HEK293 (cell line): ENCODE data around the gene RYR2.

Experiments used
- CTCF ChIA-PET: fragments of 350-600 bp; formaldehyde crosslinking; extraction: SDS; loops from one replicate; lab custom pipeline; 2021; ENCODE audit warnings: antibody characterized with exemption; lab: Yijun Ruan, JAX
- POLR2A ChIA-PET: fragments of 300-600 bp; formaldehyde crosslinking; extraction: SDS; loops from one replicate; lab custom pipeline; 2020; ENCODE audit warnings: antibody characterized with exemption, inconsistent platforms; lab: Yijun Ruan, JAX
- H3K27ac ChIP-seq: fragments of 200-500 bp; sonication (Bioruptor generic); 2 replicates; pipeline ENCODE4 v1.5.1; 2014; ENCODE audit warnings: low read depth, low read length, control low read depth, inconsistent platforms; ENCODE audit errors: extremely low read depth
- H3K36me3 ChIP-seq, 2 experiments: fragments of 200-500 bp in 1 of 2; sonication (Bioruptor generic) in 1 of 2; 1 replicate in 1 of 2; 2 replicates in 1 of 2; pipeline ENCODE4 v1.5.1; 2014 to 2017; ENCODE audit warnings: inconsistent platforms in 2 of 2, low read length in 2 of 2; ENCODE audit not compliant: control insufficient read depth in 2 of 2, insufficient read depth in 1 of 2
- H3K4me1 ChIP-seq: fragments of 200-500 bp; sonication (Bioruptor generic); 2 replicates; pipeline ENCODE4 v1.5.1; 2014; ENCODE audit warnings: mild to moderate bottlenecking, low read length, inconsistent platforms; ENCODE audit not compliant: control insufficient read depth, insufficient read depth
- H3K4me3 ChIP-seq: 2 replicates; pipeline ENCODE4 v1.5.1; 2011; ENCODE audit warnings: low read depth, mild to moderate bottlenecking, control low read depth, low read length, moderate library complexity
- H3K9me3 ChIP-seq: fragments of 200-500 bp; sonication (Bioruptor generic); 2 replicates; pipeline ENCODE4 v1.5.1; 2014; ENCODE audit warnings: low read depth, low read length, inconsistent platforms; ENCODE audit not compliant: control insufficient read depth, insufficient read depth
- BCL11A ChIP-seq: fragments of 450-650 bp; formaldehyde crosslinking; IDR thresholded peaks from 2 replicates; pipeline ENCODE4 v1.5.1; 2016; ENCODE audit warnings: low read depth, missing biosample characterization, missing genetic modification characterization
- GLI4 ChIP-seq: fragments of 450-650 bp; formaldehyde crosslinking; IDR thresholded peaks from 2 replicates; pipeline ENCODE4 v1.5.1; 2016; ENCODE audit warnings: missing biosample characterization, missing genetic modification characterization
- OSR2 ChIP-seq: fragments of 450-650 bp; formaldehyde crosslinking; IDR thresholded peaks from 2 replicates; pipeline ENCODE4 v1.5.1; 2016; ENCODE audit warnings: missing biosample characterization, missing genetic modification characterization
- REPIN1 ChIP-seq: fragments of 450-650 bp; formaldehyde crosslinking; IDR thresholded peaks from 2 replicates; pipeline ENCODE4 v1.5.1; 2017; ENCODE audit warnings: missing biosample characterization, missing genetic modification characterization, low read depth
- SCRT2 ChIP-seq: fragments of 450-650 bp; formaldehyde crosslinking; IDR thresholded peaks from 2 replicates; pipeline ENCODE4 v1.5.1; 2016; ENCODE audit warnings: missing biosample characterization, missing genetic modification characterization
- SETDB1 ChIP-seq: IDR thresholded peaks from one replicate; pipeline ENCODE4 v1.6.1; 2017; ENCODE audit warnings: mild to moderate bottlenecking, low read length, moderate library complexity, mixed read lengths; ENCODE audit not compliant: insufficient read length
- TCF7L2 ChIP-seq: IDR thresholded peaks from 2 replicates; pipeline ENCODE4 v1.6.1; 2011; ENCODE audit warnings: low read depth, mild to moderate bottlenecking, inconsistent platforms, low read length, moderate library complexity, borderline replicate concordance
- WT1 ChIP-seq: fragments of 450-650 bp; formaldehyde crosslinking; IDR thresholded peaks from 2 replicates; pipeline ENCODE4 v1.5.1; 2016; ENCODE audit warnings: missing biosample characterization, missing genetic modification characterization
- ZBTB1 ChIP-seq: fragments of 450-650 bp; formaldehyde crosslinking; IDR thresholded peaks from 2 replicates; pipeline ENCODE4 v1.5.1; 2016; ENCODE audit warnings: missing biosample characterization, missing genetic modification characterization
- ZBTB48 ChIP-seq: fragments of 450-650 bp; formaldehyde crosslinking; IDR thresholded peaks from 2 replicates; pipeline ENCODE4 v1.5.1; 2016; ENCODE audit warnings: missing biosample characterization, missing genetic modification characterization
- ZEB2 ChIP-seq: fragments of 450-650 bp; formaldehyde crosslinking; IDR thresholded peaks from 2 replicates; pipeline ENCODE4 v1.5.1; 2016; ENCODE audit warnings: missing biosample characterization, missing genetic modification characterization
- ZFP69B ChIP-seq: fragments of 450-650 bp; formaldehyde crosslinking; IDR thresholded peaks from 2 replicates; pipeline ENCODE4 v1.5.1; 2016; ENCODE audit warnings: missing biosample characterization, missing genetic modification characterization
- ZNF10 ChIP-seq: fragments of 450-650 bp; formaldehyde crosslinking; IDR thresholded peaks from 2 replicates; pipeline ENCODE4 v1.5.1; 2017; ENCODE audit warnings: missing biosample characterization, missing genetic modification characterization
- ZNF133 ChIP-seq: fragments of 450-650 bp; formaldehyde crosslinking; IDR thresholded peaks from 2 replicates; pipeline ENCODE4 v1.5.1; 2016; ENCODE audit warnings: missing biosample characterization, missing genetic modification characterization
- ZNF138 ChIP-seq: fragments of 450-650 bp; formaldehyde crosslinking; IDR thresholded peaks from 2 replicates; pipeline ENCODE4 v1.5.1; 2016; ENCODE audit warnings: missing biosample characterization, missing genetic modification characterization, borderline replicate concordance
- ZNF140 ChIP-seq: fragments of 450-650 bp; formaldehyde crosslinking; IDR thresholded peaks from 2 replicates; pipeline ENCODE4 v1.5.1; 2016; ENCODE audit warnings: missing biosample characterization, missing genetic modification characterization
- ZNF175 ChIP-seq: fragments of 450-650 bp; formaldehyde crosslinking; IDR thresholded peaks from 2 replicates; pipeline ENCODE4 v1.5.1; 2016; ENCODE audit warnings: missing biosample characterization, missing genetic modification characterization
- ZNF221 ChIP-seq: fragments of 450-650 bp; formaldehyde crosslinking; IDR thresholded peaks from 2 replicates; pipeline ENCODE4 v1.5.1; 2017; ENCODE audit warnings: missing biosample characterization, missing genetic modification characterization, borderline replicate concordance
- ZNF223 ChIP-seq: fragments of 450-650 bp; formaldehyde crosslinking; IDR thresholded peaks from 2 replicates; pipeline ENCODE4 v1.5.1; 2016; ENCODE audit warnings: missing biosample characterization, missing genetic modification characterization
- ZNF23 ChIP-seq: fragments of 450-650 bp; formaldehyde crosslinking; IDR thresholded peaks from 2 replicates; pipeline ENCODE4 v1.5.1; 2016; ENCODE audit warnings: missing biosample characterization, missing genetic modification characterization, borderline replicate concordance
- ZNF239 ChIP-seq: fragments of 450-650 bp; formaldehyde crosslinking; IDR thresholded peaks from 2 replicates; pipeline ENCODE4 v1.5.1; 2016; ENCODE audit warnings: missing biosample characterization, missing genetic modification characterization
- ZNF366 ChIP-seq: fragments of 450-650 bp; formaldehyde crosslinking; conservative IDR thresholded peaks from 2 replicates; pipeline ENCODE4 v1.5.1; 2016; ENCODE audit warnings: missing biosample characterization, missing genetic modification characterization
- ZNF433 ChIP-seq: fragments of 450-650 bp; formaldehyde crosslinking; IDR thresholded peaks from 2 replicates; pipeline ENCODE4 v1.5.1; 2016; ENCODE audit warnings: missing biosample characterization, missing genetic modification characterization, low read depth
- ZNF521 ChIP-seq: fragments of 450-650 bp; formaldehyde crosslinking; IDR thresholded peaks from 2 replicates; pipeline ENCODE4 v1.5.1; 2017; ENCODE audit warnings: missing biosample characterization, mild to moderate bottlenecking, missing genetic modification characterization
- ZNF558 ChIP-seq: fragments of 450-650 bp; formaldehyde crosslinking; IDR thresholded peaks from 2 replicates; pipeline ENCODE4 v1.5.1; 2016; ENCODE audit warnings: missing biosample characterization, missing genetic modification characterization
- ZNF623 ChIP-seq: fragments of 450-650 bp; formaldehyde crosslinking; IDR thresholded peaks from 2 replicates; pipeline ENCODE4 v1.5.1; 2016; ENCODE audit warnings: missing biosample characterization, missing genetic modification characterization
- ZNF624 ChIP-seq: fragments of 450-650 bp; formaldehyde crosslinking; IDR thresholded peaks from 2 replicates; pipeline ENCODE4 v1.5.1; 2017; ENCODE audit warnings: missing biosample characterization, missing genetic modification characterization
- ZNF701 ChIP-seq: fragments of 450-650 bp; formaldehyde crosslinking; IDR thresholded peaks from 2 replicates; pipeline ENCODE4 v1.5.1; 2016; ENCODE audit warnings: missing biosample characterization, missing genetic modification characterization
- ZNF747 ChIP-seq: fragments of 450-650 bp; formaldehyde crosslinking; IDR thresholded peaks from 2 replicates; pipeline ENCODE4 v1.5.1; 2016; ENCODE audit warnings: missing biosample characterization, missing genetic modification characterization
- TF ChIP-seq, protein P1 (sequence below): fragments of 450-650 bp; formaldehyde crosslinking; IDR thresholded peaks from 2 replicates; pipeline ENCODE4 v1.5.1; 2016; ENCODE audit warnings: missing biosample characterization, missing genetic modification characterization
- TF ChIP-seq, protein P2 (sequence below): fragments of 450-650 bp; formaldehyde crosslinking; IDR thresholded peaks from 2 replicates; pipeline ENCODE4 v1.5.1; 2017; ENCODE audit warnings: missing biosample characterization, missing genetic modification characterization
- TF ChIP-seq, protein P3 (sequence below): fragments of 450-650 bp; formaldehyde crosslinking; IDR thresholded peaks from 2 replicates; pipeline ENCODE4 v1.5.1; 2016; ENCODE audit warnings: missing biosample characterization, missing genetic modification characterization
- TF ChIP-seq, protein P4 (sequence below): fragments of 450-650 bp; formaldehyde crosslinking; IDR thresholded peaks from 2 replicates; pipeline ENCODE4 v1.5.1; 2016; ENCODE audit warnings: missing biosample characterization, missing genetic modification characterization
- TF ChIP-seq, protein P5 (sequence below): fragments of 450-650 bp; formaldehyde crosslinking; IDR thresholded peaks from 2 replicates; pipeline ENCODE4 v1.5.1; 2016; ENCODE audit warnings: missing biosample characterization, missing genetic modification characterization

The RYR2 gene

DNA sequence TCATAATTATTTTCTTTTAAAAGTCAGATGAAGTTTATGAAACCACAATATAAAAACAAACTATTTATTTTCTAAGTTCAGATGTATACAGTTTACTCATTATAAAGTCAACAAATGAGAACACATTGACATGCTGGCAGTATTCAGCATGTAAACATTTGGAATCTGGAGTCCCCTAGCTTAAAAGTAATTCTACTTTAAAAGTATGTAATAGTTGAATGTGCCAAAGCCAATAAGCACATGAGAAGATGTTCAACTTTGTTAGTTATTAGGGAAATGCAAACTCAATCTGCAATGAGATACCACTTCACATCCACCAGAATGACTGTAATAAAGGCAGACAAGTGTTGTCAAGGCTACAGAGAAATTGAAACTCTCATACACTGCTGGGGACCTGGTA is 96.6 kb downstream of the RYR2 start (continued):
- TF ChIP-seq, protein P1, sequence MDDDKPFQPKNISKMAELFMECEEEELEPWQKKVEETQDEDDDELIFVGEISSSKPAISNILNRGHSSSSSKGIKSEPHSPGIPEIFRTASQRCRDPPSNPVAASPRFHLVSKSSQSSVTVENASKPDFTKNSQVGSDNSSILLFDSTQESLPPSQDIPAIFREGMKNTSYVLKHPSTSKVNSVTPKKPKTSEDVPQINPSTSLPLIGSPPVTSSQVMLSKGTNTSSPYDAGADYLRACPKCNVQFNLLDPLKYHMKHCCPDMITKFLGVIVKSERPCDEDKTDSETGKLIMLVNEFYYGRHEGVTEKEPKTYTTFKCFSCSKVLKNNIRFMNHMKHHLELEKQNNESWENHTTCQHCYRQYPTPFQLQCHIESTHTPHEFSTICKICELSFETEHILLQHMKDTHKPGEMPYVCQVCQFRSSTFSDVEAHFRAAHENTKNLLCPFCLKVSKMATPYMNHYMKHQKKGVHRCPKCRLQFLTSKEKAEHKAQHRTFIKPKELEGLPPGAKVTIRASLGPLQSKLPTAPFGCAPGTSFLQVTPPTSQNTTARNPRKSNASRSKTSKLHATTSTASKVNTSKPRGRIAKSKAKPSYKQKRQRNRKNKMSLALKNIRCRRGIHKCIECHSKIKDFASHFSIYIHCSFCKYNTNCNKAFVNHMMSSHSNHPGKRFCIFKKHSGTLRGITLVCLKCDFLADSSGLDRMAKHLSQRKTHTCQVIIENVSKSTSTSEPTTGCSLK (tag by site-specific recombination): no peak
- TF ChIP-seq WT1: no peak
- TF ChIP-seq, all 188 proteins: peak for 0

DNA sequence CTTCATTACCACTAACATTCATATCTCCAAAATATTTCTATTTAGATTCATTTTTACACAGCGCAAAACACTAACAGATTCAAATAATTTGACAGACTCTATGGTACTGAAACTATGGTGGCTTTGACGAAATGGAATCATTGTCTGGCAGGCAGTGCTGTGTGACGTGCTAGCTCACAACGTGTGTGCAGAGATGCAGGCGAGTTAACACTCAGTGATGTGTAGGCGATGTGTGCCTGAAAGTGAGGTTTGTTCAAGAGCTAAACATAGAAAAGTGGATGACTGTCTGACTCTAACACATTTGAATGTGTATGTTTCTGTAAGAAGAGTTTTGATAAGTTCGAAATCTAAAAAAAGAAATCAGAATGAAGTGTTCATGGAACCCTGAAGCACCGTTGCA is 97.7 kb downstream of the RYR2 start:
- CTCF ChIA-PET: interaction anchor here (0.7 kb wide), 2 partner anchors 267 to 1508 kb away, joined by 3 read pairs; no protein-coding TSS in a partner anchor
- no peak overlapping the region for H3K4me3 ChIP-seq

DNA sequence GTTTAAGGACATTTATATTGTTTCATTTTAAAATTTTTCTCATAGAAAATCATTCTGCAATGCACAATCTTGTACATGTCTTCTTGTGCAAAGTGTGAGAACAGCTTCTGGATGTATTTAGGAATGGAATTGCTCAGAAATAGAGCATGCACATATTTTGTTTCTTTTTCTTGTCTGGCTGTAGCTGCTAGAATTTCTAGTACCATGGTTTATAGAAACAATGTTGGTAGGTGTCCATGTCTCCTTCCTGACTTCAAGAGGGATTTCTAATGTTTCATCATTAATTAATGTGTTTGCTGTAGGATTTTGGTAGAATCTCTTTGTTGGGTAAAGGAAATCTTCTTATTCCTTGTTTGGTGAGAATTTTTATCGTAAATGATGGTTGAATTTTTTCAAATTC is 99.0 kb downstream of the RYR2 start:
- Histone ChIP-seq H3K9me3 (no peaks in the 10 kb centered on the region), H3K4me3 (no peak overlapping the region), H3K4me1 (no peaks in the 10 kb centered on the region), H3K27ac (no peak overlapping the region), H3K36me3 (no peaks in the 10 kb centered on the region)
- no peak for TF ChIP-seq ZEB2 (tag by site-specific recombination)
- no peak for TF ChIP-seq ZNF221 (tag by site-specific recombination)
- no peak for TF ChIP-seq OSR2 (tag by site-specific recombination)
- no peak for TF ChIP-seq ZNF138 (tag by site-specific recombination)
- no peak for TF ChIP-seq ZNF133 (tag by site-specific recombination)
- TF ChIP-seq REPIN1: no peak
- no peak for TF ChIP-seq ZNF521
- TF ChIP-seq ZNF239: no peak
- TF ChIP-seq, protein P2, sequence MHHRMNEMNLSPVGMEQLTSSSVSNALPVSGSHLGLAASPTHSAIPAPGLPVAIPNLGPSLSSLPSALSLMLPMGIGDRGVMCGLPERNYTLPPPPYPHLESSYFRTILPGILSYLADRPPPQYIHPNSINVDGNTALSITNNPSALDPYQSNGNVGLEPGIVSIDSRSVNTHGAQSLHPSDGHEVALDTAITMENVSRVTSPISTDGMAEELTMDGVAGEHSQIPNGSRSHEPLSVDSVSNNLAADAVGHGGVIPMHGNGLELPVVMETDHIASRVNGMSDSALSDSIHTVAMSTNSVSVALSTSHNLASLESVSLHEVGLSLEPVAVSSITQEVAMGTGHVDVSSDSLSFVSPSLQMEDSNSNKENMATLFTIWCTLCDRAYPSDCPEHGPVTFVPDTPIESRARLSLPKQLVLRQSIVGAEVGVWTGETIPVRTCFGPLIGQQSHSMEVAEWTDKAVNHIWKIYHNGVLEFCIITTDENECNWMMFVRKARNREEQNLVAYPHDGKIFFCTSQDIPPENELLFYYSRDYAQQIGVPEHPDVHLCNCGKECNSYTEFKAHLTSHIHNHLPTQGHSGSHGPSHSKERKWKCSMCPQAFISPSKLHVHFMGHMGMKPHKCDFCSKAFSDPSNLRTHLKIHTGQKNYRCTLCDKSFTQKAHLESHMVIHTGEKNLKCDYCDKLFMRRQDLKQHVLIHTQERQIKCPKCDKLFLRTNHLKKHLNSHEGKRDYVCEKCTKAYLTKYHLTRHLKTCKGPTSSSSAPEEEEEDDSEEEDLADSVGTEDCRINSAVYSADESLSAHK: no peak
- no peak for TF ChIP-seq GLI4 (tag by site-specific recombination)
- TF ChIP-seq, protein P3, sequence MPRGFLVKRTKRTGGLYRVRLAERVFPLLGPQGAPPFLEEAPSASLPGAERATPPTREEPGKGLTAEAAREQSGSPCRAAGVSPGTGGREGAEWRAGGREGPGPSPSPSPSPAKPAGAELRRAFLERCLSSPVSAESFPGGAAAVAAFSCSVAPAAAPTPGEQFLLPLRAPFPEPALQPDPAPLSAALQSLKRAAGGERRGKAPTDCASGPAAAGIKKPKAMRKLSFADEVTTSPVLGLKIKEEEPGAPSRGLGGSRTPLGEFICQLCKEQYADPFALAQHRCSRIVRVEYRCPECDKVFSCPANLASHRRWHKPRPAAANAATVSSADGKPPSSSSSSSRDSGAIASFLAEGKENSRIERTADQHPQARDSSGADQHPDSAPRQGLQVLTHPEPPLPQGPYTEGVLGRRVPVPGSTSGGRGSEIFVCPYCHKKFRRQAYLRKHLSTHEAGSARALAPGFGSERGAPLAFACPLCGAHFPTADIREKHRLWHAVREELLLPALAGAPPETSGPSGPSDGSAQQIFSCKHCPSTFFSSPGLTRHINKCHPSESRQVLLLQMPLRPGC (tag by site-specific recombination): no peak
- no peak for TF ChIP-seq ZNF23 (tag by site-specific recombination)
- TF ChIP-seq ZFP69B (tag by site-specific recombination): no peak
- TF ChIP-seq ZNF366: no peak
- TF ChIP-seq BCL11A (tag by site-specific recombination): no peak
- TF ChIP-seq SCRT2 (tag by site-specific recombination): no peak
- CTCF ChIA-PET: no interaction called here
- POLR2A ChIA-PET: interaction anchor here (1.3 kb wide), 1 partner anchor 99 kb away, joined by 3 read pairs; the partner anchor contains the start of gene RYR2

More for the DNA sequence above, 97.7 kb downstream of the RYR2 start:
- Histone ChIP-seq H3K4me1 (no peaks in the 10 kb centered on the region), H3K36me3 (no peaks in the 10 kb centered on the region), H3K9me3 (no peaks in the 10 kb centered on the region), H3K27ac (no peak overlapping the region)
- POLR2A ChIA-PET: interaction anchor here (1.3 kb wide), 1 partner anchor 98 kb away, joined by 3 read pairs; the partner anchor contains the start of gene RYR2
- TF ChIP-seq ZNF624 (tag by site-specific recombination) (no peak), ZNF623 (tag by site-specific recombination) (no peak), ZNF223 (tag by site-specific recombination) (no peak), ZNF140 (tag by site-specific recombination) (no peak), REPIN1 (no peak), OSR2 (tag by site-specific recombination) (no peak), SETDB1 (no peak), ZBTB48 (no peak), ZNF175 (tag by site-specific recombination) (no peak), TCF7L2 (no peak), ZBTB1 (tag by site-specific recombination) (no peak), ZNF433 (no peak), ZNF701 (tag by site-specific recombination) (no peak), ZNF747 (tag by site-specific recombination) (no peak), ZNF10 (no peak), ZNF558 (tag by site-specific recombination) (no peak), WT1 (no peak)
- TF ChIP-seq, protein P4, sequence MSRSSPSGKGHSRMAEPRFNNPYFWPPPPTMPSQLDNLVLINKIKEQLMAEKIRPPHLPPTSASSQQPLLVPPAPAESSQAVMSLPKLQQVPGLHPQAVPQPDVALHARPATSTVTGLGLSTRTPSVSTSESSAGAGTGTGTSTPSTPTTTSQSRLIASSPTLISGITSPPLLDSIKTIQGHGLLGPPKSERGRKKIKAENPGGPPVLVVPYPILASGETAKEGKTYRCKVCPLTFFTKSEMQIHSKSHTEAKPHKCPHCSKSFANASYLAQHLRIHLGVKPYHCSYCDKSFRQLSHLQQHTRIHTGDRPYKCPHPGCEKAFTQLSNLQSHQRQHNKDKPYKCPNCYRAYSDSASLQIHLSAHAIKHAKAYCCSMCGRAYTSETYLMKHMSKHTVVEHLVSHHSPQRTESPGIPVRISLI: no peak
- TF ChIP-seq, protein P5, sequence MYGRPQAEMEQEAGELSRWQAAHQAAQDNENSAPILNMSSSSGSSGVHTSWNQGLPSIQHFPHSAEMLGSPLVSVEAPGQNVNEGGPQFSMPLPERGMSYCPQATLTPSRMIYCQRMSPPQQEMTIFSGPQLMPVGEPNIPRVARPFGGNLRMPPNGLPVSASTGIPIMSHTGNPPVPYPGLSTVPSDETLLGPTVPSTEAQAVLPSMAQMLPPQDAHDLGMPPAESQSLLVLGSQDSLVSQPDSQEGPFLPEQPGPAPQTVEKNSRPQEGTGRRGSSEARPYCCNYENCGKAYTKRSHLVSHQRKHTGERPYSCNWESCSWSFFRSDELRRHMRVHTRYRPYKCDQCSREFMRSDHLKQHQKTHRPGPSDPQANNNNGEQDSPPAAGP (tag by site-specific recombination): no peak
